CD14-positive monocyte (primary cell): ENCODE measurements around the gene FADS2. TPM values are rescaled to one million over a fixed set of nuclear protein-coding genes. Genes with fewer than 3 reads are reported as not detected.

Source experiments
- DNase-seq, 3 donors: peaks; one replicate each; pipeline ENCODE4 v3.0.0-alpha.2; 2011 to 2022
- H2AFZ ChIP-seq: 2 replicates; pipeline ENCODE4 v1.6.0; 2012; ENCODE audit warnings: mild to moderate bottlenecking, low read depth, low read length, inconsistent platforms; ENCODE audit not compliant: insufficient read depth, poor library complexity, severe bottlenecking
- H3K27ac ChIP-seq, 2 donors: 1 replicate in 1 of 2; 2 replicates in 1 of 2; pipeline ENCODE4 v1.5.1; 2012 to 2013; ENCODE audit warnings: low read length in 2 of 2, control low read depth in 1 of 2, inconsistent platforms in 1 of 2, low read depth in 1 of 2, mild to moderate bottlenecking in 1 of 2
- H3K27me3 ChIP-seq, 2 donors: one replicate each; pipeline versions ENCODE4 v1.6.0 to v1.6.1; 2011 to 2013; ENCODE audit warnings: low read length in 2 of 2; ENCODE audit not compliant: control insufficient read depth in 2 of 2, insufficient read depth in 2 of 2
- H3K36me3 ChIP-seq, 2 donors: replicated peaks in 1 of 2; 1 replicate in 1 of 2; 2 replicates in 1 of 2; pipeline versions ENCODE4 v1.5.1 to v1.6.1; 2012 to 2013; ENCODE audit warnings: low read length in 2 of 2, control low read depth in 1 of 2, inconsistent platforms in 1 of 2, mild to moderate bottlenecking in 1 of 2; ENCODE audit not compliant: insufficient read depth in 2 of 2, control insufficient read depth in 1 of 2
- H3K4me1 ChIP-seq, 2 donors: 1 replicate in 1 of 2; 2 replicates in 1 of 2; pipeline versions ENCODE4 v1.5.1 to v1.6.1; 2012 to 2013; ENCODE audit warnings: low read length in 2 of 2, control low read depth in 1 of 2, inconsistent platforms in 1 of 2, mild to moderate bottlenecking in 1 of 2, moderate library complexity in 1 of 2; ENCODE audit not compliant: insufficient read depth in 2 of 2, control insufficient read depth in 1 of 2
- H3K4me2 ChIP-seq: replicated peaks from 2 replicates; pipeline ENCODE3; 2012; ENCODE audit warnings: low read length, moderate library complexity, mild to moderate bottlenecking; ENCODE audit not compliant: poor library complexity, severe bottlenecking; ENCODE audit errors: extremely low read depth
- H3K4me3 ChIP-seq, 3 experiments: fragments of 200-600 bp in 1 of 3; sonication (generic) in 1 of 3; replicated peaks in 1 of 3; 1 replicate in 2 of 3; 2 replicates in 1 of 3; pipeline ENCODE4 v1.5.1; 2011 to 2013; ENCODE audit warnings: low read length in 3 of 3, mild to moderate bottlenecking in 3 of 3, control low read depth in 2 of 3, low read depth in 2 of 3, inconsistent platforms in 1 of 3, moderate library complexity in 1 of 3
- H3K79me2 ChIP-seq: 2 replicates; pipeline ENCODE4 v1.6.0; 2012; ENCODE audit warnings: mild to moderate bottlenecking, control low read depth, inconsistent platforms, low read length, moderate library complexity; ENCODE audit not compliant: insufficient read depth
- H3K9ac ChIP-seq: 2 replicates; pipeline ENCODE4 v1.6.0; 2017; ENCODE audit warnings: low read length, mild to moderate bottlenecking; ENCODE audit not compliant: insufficient read depth, poor library complexity, severe bottlenecking
- H3K9me3 ChIP-seq, 2 donors: replicated peaks in 1 of 2; 1 replicate in 1 of 2; 2 replicates in 1 of 2; pipeline versions ENCODE4 v1.5.1 to v1.6.1; 2012 to 2013; ENCODE audit warnings: low read length in 2 of 2, control low read depth in 1 of 2; ENCODE audit not compliant: control insufficient read depth in 1 of 2, insufficient read depth in 1 of 2
- H4K20me1 ChIP-seq: 2 replicates; pipeline ENCODE4 v1.6.0; 2012; ENCODE audit warnings: mild to moderate bottlenecking, low read length, control low read depth, moderate library complexity; ENCODE audit not compliant: insufficient read depth
- H3K27ac Mint-ChIP-seq, 7 donors: one replicate each; pipeline ENCODE4 v1.8.0; 2020; ENCODE audit warnings: mild to moderate bottlenecking in 7 of 7, mixed read lengths in 7 of 7, moderate library complexity in 6 of 7, inconsistent platforms in 2 of 7
- H3K27me3 Mint-ChIP-seq, 3 donors: one replicate each; pipeline ENCODE4 v1.8.0; 2021 to 2022; ENCODE audit warnings: low read depth in 3 of 3, mild to moderate bottlenecking in 3 of 3, mixed read lengths in 3 of 3, moderate library complexity in 3 of 3, inconsistent platforms in 1 of 3
- H3K36me3 Mint-ChIP-seq, 2 donors: one replicate each; pipeline ENCODE4 v1.8.0; 2020; ENCODE audit warnings: mixed read lengths in 2 of 2, inconsistent platforms in 1 of 2, mild to moderate bottlenecking in 1 of 2
- H3K4me1 Mint-ChIP-seq: one replicate; pipeline ENCODE4 v1.8.0; 2020; ENCODE audit warnings: mild to moderate bottlenecking, mixed read lengths
- H3K4me3 Mint-ChIP-seq, 2 donors: one replicate each; pipeline ENCODE4 v1.8.0; 2020; ENCODE audit warnings: mild to moderate bottlenecking in 2 of 2, mixed read lengths in 2 of 2, moderate library complexity in 1 of 2
- H3K9me3 Mint-ChIP-seq, 7 donors: one replicate each; pipeline ENCODE4 v1.8.0; 2020 to 2022; ENCODE audit warnings: mixed read lengths in 7 of 7, mild to moderate bottlenecking in 6 of 7, moderate library complexity in 6 of 7, inconsistent platforms in 2 of 7
- CTCF ChIP-seq: fragments of 200-600 bp; IDR thresholded peaks from one replicate; pipeline ENCODE4 v1.8.0; 2022; ENCODE audit warnings: antibody characterized with exemption, mild to moderate bottlenecking
- WGBS: methylation state at CpG from one replicate; pipeline ENCODE4 v1.1.5; 2013; ENCODE audit warnings: missing lambda C conversion rate; ENCODE audit not compliant: insufficient coverage; 5-methylcytosine and 5-hydroxymethylcytosine counted together
- intact Hi-C, 2 donors: fragments of 100-400 bp; cut with micrococcal nuclease; formaldehyde crosslinking; loops; one replicate each; pipeline versions ENCODE4 v1.15.0 to v1.15.1; 2023
- polyA plus RNA-seq, 3 donors: library from polyadenylated mRNA; depleted of rRNA in 1 of 3; unstranded in 2 of 3; stranded (reverse) in 1 of 3; fragments of 300-500 nt in 2 of 3; fragments of >200 nt in 1 of 3; fragmentation: Illumina TruSeq in 2 of 3; gene quantifications; 1 replicate in 2 of 3; 2 replicates in 1 of 3; pipeline ENCODE4 v1.2.3, GENCODE V29; 2012 to 2021

The FADS2 gene
- polyA plus RNA-seq, 3 donors: 5.1 to 19.9 (median 6.4) TPM

GRCh38 chr11:61826930-61827570, 1.1 kb upstream of the FADS2 start:
- TF ChIP-seq CTCF: no peak
- Histone ChIP-seq H3K27ac (peak overlapping the region; percentile 59 to 70), H3K36me3 (no peaks in the 10 kb centered on the region), H3K9me3 (no peaks in the 10 kb centered on the region), H3K27me3 (peaks cover 0 to 15% of the 10 kb centered on the region in 2 donors), H3K4me3 (peak overlapping the region; percentile 42 to 77 (median 63)), H3K9ac (peak overlapping the region; percentile 64), H4K20me1 (no peaks in the 10 kb centered on the region), H3K79me2 (peaks cover 9% of the 10 kb centered on the region), H3K4me2 (peak overlapping the region; percentile 97), H2AFZ (peak overlapping the region; percentile 92), H3K4me1 (peaks cover 48 to 55% of the 10 kb centered on the region in 2 donors)
- intact Hi-C loops: no loop called here
- Mint-ChIP-seq H3K27me3 (peaks cover 17 to 19% (median 18%) of the 10 kb centered on the region in 3 donors), H3K36me3 (peaks cover 0 to 3% of the 10 kb centered on the region in 2 donors), H3K9me3 (peaks cover 0 to 3% (median 0%) of the 10 kb centered on the region in 7 donors), H3K4me1 (peaks cover 47% of the 10 kb centered on the region), H3K4me3 (peak overlapping the region; percentile 88 to 95), H3K27ac (peak overlapping the region; percentile 69 to 89 (median 82))
- 5% methylated on average over 18 of the region's 23 CpGs for WGBS
- peak; percentile 58 to 72 (median 71) for DNase-seq

GRCh38 chr11:61828379-61828628, 204 bp downstream of the FADS2 start:
- Histone ChIP-seq H3K27me3 (peaks cover 0 to 15% of the 10 kb centered on the region in 2 donors), H3K4me3 (peak overlapping the region; percentile 42 to 77 (median 63)), H3K27ac (peak overlapping the region in 1 of 2 donors; percentile 59), H3K36me3 (no peaks in the 10 kb centered on the region), H2AFZ (peak overlapping the region; percentile 92), H3K4me2 (peak overlapping the region; percentile 97), H3K4me1 (peaks cover 53 to 61% of the 10 kb centered on the region in 2 donors), H3K9me3 (no peaks in the 10 kb centered on the region), H3K9ac (peak overlapping the region; percentile 64), H4K20me1 (no peaks in the 10 kb centered on the region), H3K79me2 (peaks cover 20% of the 10 kb centered on the region)
- intact Hi-C loops: no loop called here
- Mint-ChIP-seq H3K9me3 (peaks cover 0 to 3% (median 0%) of the 10 kb centered on the region in 7 donors), H3K4me1 (peaks cover 57% of the 10 kb centered on the region), H3K4me3 (peak overlapping the region; percentile 88 to 95), H3K27me3 (peaks cover 17 to 21% (median 18%) of the 10 kb centered on the region in 3 donors), H3K36me3 (peaks cover 5 to 7% of the 10 kb centered on the region in 2 donors), H3K27ac (peak overlapping the region in 6 of 7 donors; percentile 46 to 86 (median 72))
- TF ChIP-seq CTCF: no peak
- no peak for DNase-seq
- WGBS: 2% methylated on average over 11 of the region's 16 CpGs
